Cardiac fibroblast (primary cell): Measurements from ENCODE around the gene CNOT2.

Experiments
- DNase-seq, 2 donors: peaks; one replicate each; pipeline versions ENCODE4 v3.0.0 to v3.0.0-alpha.2; 2010; ENCODE audit warnings: low read depth in 2 of 2
- H3K4me3 ChIP-seq, 2 donors: replicated peaks in 1 of 2; 1 replicate in 1 of 2; 2 replicates in 1 of 2; pipeline ENCODE4 v1.5.1; 2011; ENCODE audit warnings: low read depth in 2 of 2, low read length in 2 of 2, mild to moderate bottlenecking in 2 of 2, moderate library complexity in 1 of 2
- TF ChIP-seq, protein P1 (sequence below): IDR thresholded peaks from one replicate; pipeline ENCODE4 v1.5.1; 2011; ENCODE audit warnings: low read depth, mild to moderate bottlenecking, low read length, inconsistent platforms

CNOT2 gene

DNA sequence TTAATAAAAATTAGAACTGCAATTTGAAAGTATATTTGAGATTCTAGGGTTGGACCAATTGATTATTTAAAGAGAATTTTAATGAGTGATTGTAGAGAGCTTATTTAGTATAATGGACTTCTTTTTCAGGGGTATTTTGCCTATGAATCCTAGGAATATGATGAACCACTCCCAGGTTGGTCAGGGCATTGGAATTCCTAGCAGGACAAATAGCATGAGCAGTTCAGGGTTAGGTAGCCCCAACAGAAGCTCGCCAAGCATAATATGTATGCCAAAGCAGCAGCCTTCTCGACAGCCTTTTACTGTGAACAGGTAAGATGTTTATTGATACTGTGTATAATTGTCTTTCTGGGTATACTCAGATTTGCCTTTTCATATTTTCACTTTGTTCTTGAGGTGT lies 86.9 kb downstream of the CNOT2 start:
- no peak for DNase-seq
- TF ChIP-seq, protein P1, sequence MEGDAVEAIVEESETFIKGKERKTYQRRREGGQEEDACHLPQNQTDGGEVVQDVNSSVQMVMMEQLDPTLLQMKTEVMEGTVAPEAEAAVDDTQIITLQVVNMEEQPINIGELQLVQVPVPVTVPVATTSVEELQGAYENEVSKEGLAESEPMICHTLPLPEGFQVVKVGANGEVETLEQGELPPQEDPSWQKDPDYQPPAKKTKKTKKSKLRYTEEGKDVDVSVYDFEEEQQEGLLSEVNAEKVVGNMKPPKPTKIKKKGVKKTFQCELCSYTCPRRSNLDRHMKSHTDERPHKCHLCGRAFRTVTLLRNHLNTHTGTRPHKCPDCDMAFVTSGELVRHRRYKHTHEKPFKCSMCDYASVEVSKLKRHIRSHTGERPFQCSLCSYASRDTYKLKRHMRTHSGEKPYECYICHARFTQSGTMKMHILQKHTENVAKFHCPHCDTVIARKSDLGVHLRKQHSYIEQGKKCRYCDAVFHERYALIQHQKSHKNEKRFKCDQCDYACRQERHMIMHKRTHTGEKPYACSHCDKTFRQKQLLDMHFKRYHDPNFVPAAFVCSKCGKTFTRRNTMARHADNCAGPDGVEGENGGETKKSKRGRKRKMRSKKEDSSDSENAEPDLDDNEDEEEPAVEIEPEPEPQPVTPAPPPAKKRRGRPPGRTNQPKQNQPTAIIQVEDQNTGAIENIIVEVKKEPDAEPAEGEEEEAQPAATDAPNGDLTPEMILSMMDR = no peak
- no peak overlapping the region for H3K4me3 ChIP-seq

DNA sequence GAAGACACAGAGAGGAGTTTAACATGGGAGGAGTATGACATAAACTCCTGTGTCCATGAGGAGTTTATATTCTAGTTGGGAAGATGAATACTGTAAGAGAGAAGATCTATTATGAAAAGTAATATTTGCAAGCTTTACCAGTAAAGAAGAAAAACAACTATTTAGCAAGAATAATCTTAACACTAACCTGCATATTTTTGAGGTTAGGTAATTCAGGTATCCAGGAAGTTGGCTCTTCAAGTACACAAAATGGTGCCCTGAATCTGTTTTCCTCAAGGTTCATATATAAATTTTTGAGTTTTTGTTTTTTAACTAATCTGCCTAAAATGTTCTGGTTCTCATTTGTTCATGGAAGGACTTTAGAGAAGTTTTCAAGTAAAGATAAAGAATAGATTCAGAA lies 89.0 kb downstream of the CNOT2 start:
- DNase-seq = no peak
- TF ChIP-seq, protein P1 = no peak
- H3K4me3 ChIP-seq = no peak overlapping the region

DNA sequence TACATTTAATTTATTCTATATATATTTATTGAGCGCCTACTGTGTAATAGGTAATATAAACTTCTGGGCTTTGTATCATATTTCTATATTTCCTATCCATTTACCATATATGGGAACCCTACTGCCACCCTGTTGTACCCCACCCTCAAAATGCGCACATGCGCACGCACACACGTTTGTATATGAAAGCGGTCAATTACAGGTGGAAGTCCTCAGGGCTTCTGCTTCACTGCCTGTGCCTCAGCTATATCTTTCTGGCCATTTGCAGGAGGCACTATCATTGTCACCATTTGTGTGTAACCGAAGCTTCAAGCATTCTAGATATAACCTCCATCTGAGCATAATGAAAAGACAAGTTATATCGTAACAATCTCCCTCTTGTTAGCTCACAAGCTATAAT lies 91.5 kb downstream of the CNOT2 start:
- no peak overlapping the region for H3K4me3 ChIP-seq
- TF ChIP-seq, protein P1 = no peak
- no peak for DNase-seq

DNA sequence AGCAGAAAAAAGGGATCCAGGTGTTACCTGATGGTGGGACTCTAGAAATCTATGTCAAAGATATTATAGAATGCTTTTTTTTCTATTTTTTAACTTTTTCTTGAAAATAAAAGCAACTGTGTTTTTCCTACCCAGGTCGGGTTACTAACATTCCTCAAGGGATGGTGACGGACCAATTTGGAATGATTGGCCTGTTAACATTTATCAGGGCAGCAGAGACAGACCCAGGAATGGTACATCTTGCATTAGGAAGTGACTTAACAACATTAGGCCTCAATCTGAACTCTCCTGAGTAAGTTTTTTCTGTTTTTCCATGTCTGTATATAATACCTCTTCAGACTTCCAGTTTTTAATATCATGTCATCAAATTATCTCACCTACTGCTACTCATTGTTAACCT lies 95.3 kb downstream of the CNOT2 start:
- TF ChIP-seq, protein P1 = no peak
- DNase-seq = peak in 1 of 2 donors; percentile 33
- no peak overlapping the region for H3K4me3 ChIP-seq

DNA sequence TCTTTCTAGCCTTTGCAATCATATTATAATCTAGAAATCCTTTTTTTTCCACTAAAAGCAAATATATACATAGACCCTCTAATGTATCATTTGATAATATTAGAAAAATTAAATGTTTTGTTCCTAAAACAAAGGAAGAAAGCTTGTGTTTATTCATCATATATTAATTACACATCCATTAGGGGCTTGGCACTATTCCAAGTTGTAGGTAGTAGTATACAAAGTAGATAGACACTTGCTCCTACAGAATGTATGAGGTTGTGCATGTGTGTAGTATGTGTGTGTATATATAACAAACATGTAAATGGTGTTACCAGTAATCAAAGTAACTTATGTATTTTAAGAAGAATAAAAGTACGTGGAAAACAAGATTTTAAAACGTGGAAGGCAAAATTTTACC lies 107.8 kb downstream of the CNOT2 start:
- DNase-seq = no peak
- TF ChIP-seq, protein P1 = no peak
- no peak overlapping the region for H3K4me3 ChIP-seq

DNA sequence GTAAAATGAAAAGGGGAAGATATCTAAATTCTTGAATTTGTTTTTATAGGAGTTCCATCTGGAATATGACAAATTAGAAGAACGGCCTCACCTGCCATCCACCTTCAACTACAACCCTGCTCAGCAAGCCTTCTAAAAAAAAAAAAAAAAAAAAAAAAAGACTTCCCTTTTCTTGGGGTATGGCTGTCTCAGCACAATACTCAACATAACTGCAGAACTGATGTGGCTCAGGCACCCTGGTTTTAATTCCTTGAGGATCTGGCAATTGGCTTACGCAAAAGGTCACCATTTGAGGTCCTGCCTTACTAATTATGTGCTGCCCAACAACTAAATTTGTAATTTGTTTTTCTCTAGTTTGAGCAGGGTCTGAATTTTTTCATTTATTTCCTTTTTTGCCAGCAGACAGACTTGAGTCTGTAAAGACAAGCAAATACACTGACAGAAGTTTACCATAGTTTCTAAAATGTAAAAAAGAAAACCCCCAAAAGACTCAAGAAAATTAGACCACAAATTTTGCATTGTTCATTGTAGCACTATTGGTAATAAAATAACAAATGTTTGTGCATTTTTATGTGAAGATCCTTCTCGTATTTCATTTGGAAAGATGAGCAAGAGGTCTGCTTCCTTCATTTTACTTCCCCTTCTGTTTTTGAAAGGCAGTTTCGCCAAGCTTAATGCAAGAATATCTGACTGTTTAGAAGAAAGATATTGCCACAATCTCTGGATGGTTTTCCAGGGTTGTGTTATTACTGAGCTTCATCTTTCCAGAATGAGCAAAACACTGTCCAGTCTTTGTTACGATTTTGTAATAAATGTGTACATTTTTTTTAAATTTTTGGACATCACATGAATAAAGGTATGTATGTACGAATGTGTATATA lies 110.8 kb downstream of the CNOT2 start:
- TF ChIP-seq, protein P1 = no peak
- no peak overlapping the region for H3K4me3 ChIP-seq
- DNase-seq = no peak
